Uterus (tissue), 2 donors: ENCODE measurements around the gene MYL10.

Source experiments
- CTCF ChIP-seq, 4 experiments: fragments of 200-600 bp in 2 of 4; fragments of 450-650 bp in 2 of 4; sonication (generic) in 2 of 4; IDR thresholded peaks; one replicate each; pipeline ENCODE4 v1.5.1; 2016 to 2019; ENCODE audit warnings: antibody characterized with exemption in 4 of 4, mild to moderate bottlenecking in 2 of 4, moderate library complexity in 1 of 4
- POLR2A ChIP-seq, 2 donors: fragments of 450-650 bp; IDR thresholded peaks; one replicate each; pipeline ENCODE4 v1.6.1; 2016; ENCODE audit warnings: antibody characterized with exemption in 2 of 2, mild to moderate bottlenecking in 1 of 2, moderate library complexity in 1 of 2

GRCh38 chr7:101580596-101580995 is 48.5 kb downstream of the MYL10 start:
- TF ChIP-seq CTCF (IDR thresholded peaks at IDR 0.05) (no peak), POLR2A (IDR thresholded peaks at IDR 0.05) (no peak)
